NCI-H446 treated with DMSO at 0.1 percent for 48 hours (cell line): Measurements from ENCODE around the gene MEG3.

Experiments
- DNase-seq: peaks from one replicate; lab custom pipeline; 2025; lab: John Stamatoyannopoulos, UW

MEG3 gene

GRCh38 chr14:100898935-100899883 lies 73.3 kb downstream of the MEG3 start:
- DNase-seq = no peak

- DNase-seq = no peak
These were observed 74.2 kb downstream of the MEG3 start for GRCh38 chr14:100899884-100900771.

- no peak for DNase-seq
These were observed 75.0 kb downstream of the MEG3 start for GRCh38 chr14:100900837-100901390.

GRCh38 chr14:100901391-100902183 lies 75.7 kb downstream of the MEG3 start:
- no peak for DNase-seq

- DNase-seq = no peak
These were observed 76.6 kb downstream of the MEG3 start for GRCh38 chr14:100902295-100903133.

GRCh38 chr14:100903134-100903468 lies 77.2 kb downstream of the MEG3 start:
- no peak for DNase-seq

GRCh38 chr14:100903672-100904185 lies 77.8 kb downstream of the MEG3 start, which contains the start of gene RTL1:
TSS of gene RTL1 (minus strand) at chr14:100903722. CDS start at chr14:100884788, 18,934 bp downstream.
- no peak for DNase-seq

- DNase-seq = no peak
These were observed 78.6 kb downstream of the MEG3 start for GRCh38 chr14:100904307-100905087.

GRCh38 chr14:100905166-100905565 lies 79.2 kb downstream of the MEG3 start:
- no peak for DNase-seq

- DNase-seq = no peak
These were observed 80.5 kb downstream of the MEG3 start for GRCh38 chr14:100906420-100906819.

- no peak for DNase-seq
These were observed 81.3 kb downstream of the MEG3 start for GRCh38 chr14:100907240-100907639.

- no peak for DNase-seq
These were observed 83.5 kb downstream of the MEG3 start for GRCh38 chr14:100909439-100909838.
